ELF-1 (cell line): Measurements from ENCODE around the gene ST6GALNAC1.

Experiments
- DNase-seq: peaks from one replicate; pipeline ENCODE4 v3.0.0-alpha.2; 2016; ENCODE audit warnings: low read depth, low spot score

The ST6GALNAC1 gene

GRCh38 chr17:76643553-76644148 lies at the start of gene ST6GALNAC1:
Gene ST6GALNAC1, minus strand, starts transcription at chr17:76643757. Its CDS starts 119 bp downstream, at chr17:76643638.
- DNase-seq, result no peak

GRCh38 chr17:76691379-76692191 lies 48.0 kb upstream of the ST6GALNAC1 start:
- DNase-seq, result no peak

GRCh38 chr17:76690596-76691280 lies 47.2 kb upstream of the ST6GALNAC1 start:
- DNase-seq, result no peak

- DNase-seq, result no peak
Observed at GRCh38 chr17:76689859-76690258, 46.3 kb upstream of the ST6GALNAC1 start.

GRCh38 chr17:76688165-76688622 lies 44.6 kb upstream of the ST6GALNAC1 start:
- no peak for DNase-seq

GRCh38 chr17:76687298-76688164 lies 44.0 kb upstream of the ST6GALNAC1 start:
- no peak for DNase-seq

GRCh38 chr17:76686538-76687297 lies 43.2 kb upstream of the ST6GALNAC1 start:
- DNase-seq, result no peak

GRCh38 chr17:76685846-76686245 lies 42.3 kb upstream of the ST6GALNAC1 start:
- no peak for DNase-seq

- no peak for DNase-seq
Observed at GRCh38 chr17:76685366-76685765, 41.8 kb upstream of the ST6GALNAC1 start.

- DNase-seq, result no peak
Observed at GRCh38 chr17:76684756-76685155, 41.2 kb upstream of the ST6GALNAC1 start.

- no peak for DNase-seq
Observed at GRCh38 chr17:76683921-76684745, 40.6 kb upstream of the ST6GALNAC1 start.

- no peak for DNase-seq
Observed at GRCh38 chr17:76683011-76683755, 39.6 kb upstream of the ST6GALNAC1 start.

- DNase-seq, result no peak
Observed at GRCh38 chr17:76682296-76682695, 38.7 kb upstream of the ST6GALNAC1 start.

GRCh38 chr17:76681222-76682137 lies 37.9 kb upstream of the ST6GALNAC1 start:
- peak; percentile 92 for DNase-seq

GRCh38 chr17:76679239-76679638 lies 35.7 kb upstream of the ST6GALNAC1 start:
- no peak for DNase-seq

GRCh38 chr17:76678330-76678729 lies 34.8 kb upstream of the ST6GALNAC1 start:
- DNase-seq, result no peak

- no peak for DNase-seq
Observed at GRCh38 chr17:76677406-76677805, 33.8 kb upstream of the ST6GALNAC1 start.

GRCh38 chr17:76676629-76677028 lies 33.1 kb upstream of the ST6GALNAC1 start:
- no peak for DNase-seq
